Muscle of leg (tissue), 11 donors: ENCODE measurements around the gene IRF2. TPM values are rescaled to one million over a fixed set of nuclear protein-coding genes. Genes with fewer than 3 reads are reported as not detected.
A peak's percentile ranks its signal among the peaks of the same experiment; 100 is the strongest.

ENCODE experiments used
- DNase-seq: peaks from one replicate; pipeline ENCODE4 v3.0.0; 2013
- H3K27ac ChIP-seq: one replicate; pipeline ENCODE4 v1.5.1; 2013; ENCODE audit warnings: mild to moderate bottlenecking, low read length, control low read depth
- H3K27me3 ChIP-seq: one replicate; pipeline ENCODE4 v1.6.1; 2013; ENCODE audit warnings: low read length; ENCODE audit not compliant: control insufficient read depth, insufficient read depth
- H3K36me3 ChIP-seq: one replicate; pipeline ENCODE4 v1.6.1; 2013; ENCODE audit warnings: low read length; ENCODE audit not compliant: control insufficient read depth, insufficient read depth
- H3K4me1 ChIP-seq: one replicate; pipeline ENCODE4 v1.6.1; 2013; ENCODE audit warnings: low read length; ENCODE audit not compliant: control insufficient read depth, insufficient read depth
- H3K4me3 ChIP-seq: one replicate; pipeline ENCODE4 v1.5.1; 2013; ENCODE audit warnings: low read length, control low read depth
- H3K9me3 ChIP-seq: replicated peaks from 2 replicates; pipeline ENCODE4 v1.6.1; 2013; ENCODE audit warnings: low read depth, low read length; ENCODE audit not compliant: control insufficient read depth
- WGBS: methylation state at CpG from one replicate; pipeline ENCODE4 v1.1.5; 2013; ENCODE audit warnings: missing lambda C conversion rate; ENCODE audit not compliant: insufficient coverage; 5-methylcytosine and 5-hydroxymethylcytosine counted together
- polyA plus RNA-seq, 8 donors: library from polyadenylated mRNA; unstranded; fragments of 120-200 nt; gene quantifications; one replicate each; pipeline versions ENCODE4 v1.2.1 to v1.2.3, GENCODE V29; 2013; ENCODE audit warnings: inconsistent platforms in 1 of 8, low replicate concordance in 1 of 8; ENCODE audit not compliant: insufficient read length in 8 of 8, insufficient read depth in 1 of 8
- total RNA-seq: library from RNA; stranded (reverse); fragments of 120-200 nt; gene quantifications from one replicate; pipeline ENCODE4 v1.2.4, GENCODE V29; 2013

IRF2 gene
- total and polyA plus RNA-seq, 9 donors = 14.8 to 19.4 (median 17.7) TPM

DNA sequence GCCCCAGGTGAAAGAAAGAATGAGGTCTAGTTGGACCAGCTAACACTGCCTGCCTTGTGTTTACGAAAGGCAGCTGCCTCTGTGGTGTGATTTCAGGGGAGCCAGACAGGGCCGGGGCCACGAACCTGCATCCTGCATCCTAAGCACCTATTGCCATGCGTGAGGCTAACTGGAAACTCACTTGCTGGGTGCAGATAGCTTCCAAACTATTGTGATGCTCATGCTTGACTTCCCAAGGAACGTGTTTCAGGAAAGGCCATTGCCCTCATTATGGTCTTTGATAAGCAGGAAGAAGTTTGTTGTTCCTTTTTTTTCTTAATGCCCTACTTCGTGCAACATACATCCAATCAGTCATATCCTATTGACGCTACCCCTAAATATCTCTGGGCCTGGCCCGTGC is 2.3 kb upstream of the IRF2 start:
- Histone ChIP-seq H3K27me3 (no peaks in the 10 kb centered on the region), H3K9me3 (no peaks in the 10 kb centered on the region), H3K4me3 (no peak overlapping the region), H3K36me3 (no peaks in the 10 kb centered on the region), H3K27ac (peak overlapping the region; percentile 3), H3K4me1 (peaks cover 20% of the 10 kb centered on the region)
- DNase-seq = no peak
- 71% methylated on average over 6 of the region's 8 CpGs for WGBS

DNA sequence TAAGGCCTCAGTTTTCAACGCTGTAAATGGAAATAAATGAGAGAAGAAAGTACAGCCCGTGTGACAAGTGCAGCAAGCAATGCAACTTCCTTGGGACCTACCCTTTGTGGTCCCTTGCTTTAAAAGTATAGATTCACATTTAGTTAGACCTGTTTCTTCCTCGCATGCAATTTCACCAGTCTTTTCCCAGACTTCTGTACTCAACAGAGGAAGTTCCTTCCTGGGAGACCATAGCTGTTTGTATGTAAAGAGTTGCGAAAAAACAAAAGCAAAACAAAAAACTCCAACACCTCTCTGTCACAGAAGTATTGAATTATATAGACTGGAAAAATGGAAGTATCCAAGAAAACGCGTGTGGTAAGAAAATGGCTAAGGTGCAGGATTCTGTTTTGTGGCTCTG is 1.1 kb upstream of the IRF2 start:
- DNase-seq = no peak
- Histone ChIP-seq H3K4me1 (peaks cover 20% of the 10 kb centered on the region), H3K4me3 (peak overlapping the region; percentile 95), H3K36me3 (no peaks in the 10 kb centered on the region), H3K9me3 (no peaks in the 10 kb centered on the region), H3K27me3 (no peaks in the 10 kb centered on the region), H3K27ac (peak overlapping the region; percentile 98)
- WGBS = no CpG with 5 or more reads among the region's 6 CpGs

DNA sequence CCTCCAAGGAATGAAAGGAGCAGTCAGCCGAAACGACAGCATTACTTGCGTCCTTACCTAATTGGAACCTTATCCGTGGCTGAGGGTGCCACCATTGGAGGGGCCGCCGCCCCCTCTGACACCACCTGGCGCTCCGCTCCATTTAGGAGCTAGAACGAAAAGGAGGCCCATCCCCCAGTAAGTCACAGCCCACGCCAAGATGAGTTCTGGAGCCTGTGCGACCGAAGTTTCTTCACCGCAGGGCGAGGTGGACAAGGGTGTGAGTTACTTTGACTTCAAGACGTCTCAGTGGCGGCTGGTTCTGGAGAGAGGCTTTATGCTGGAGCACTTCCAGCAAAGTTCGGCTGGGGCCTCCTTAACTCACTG is 729 bp upstream of the IRF2 start:
- no peaks in the 10 kb centered on the region for H3K9me3 ChIP-seq
- no peaks in the 10 kb centered on the region for H3K27me3 ChIP-seq
- under 1% methylated on average over 13 of the region's 17 CpGs for WGBS
- peak; percentile 75 for DNase-seq
- H3K4me1 ChIP-seq = peaks cover 20% of the 10 kb centered on the region
- H3K36me3 ChIP-seq = no peaks in the 10 kb centered on the region
- peak overlapping the region; percentile 98 for H3K27ac ChIP-seq
- peak overlapping the region; percentile 95 for H3K4me3 ChIP-seq

DNA sequence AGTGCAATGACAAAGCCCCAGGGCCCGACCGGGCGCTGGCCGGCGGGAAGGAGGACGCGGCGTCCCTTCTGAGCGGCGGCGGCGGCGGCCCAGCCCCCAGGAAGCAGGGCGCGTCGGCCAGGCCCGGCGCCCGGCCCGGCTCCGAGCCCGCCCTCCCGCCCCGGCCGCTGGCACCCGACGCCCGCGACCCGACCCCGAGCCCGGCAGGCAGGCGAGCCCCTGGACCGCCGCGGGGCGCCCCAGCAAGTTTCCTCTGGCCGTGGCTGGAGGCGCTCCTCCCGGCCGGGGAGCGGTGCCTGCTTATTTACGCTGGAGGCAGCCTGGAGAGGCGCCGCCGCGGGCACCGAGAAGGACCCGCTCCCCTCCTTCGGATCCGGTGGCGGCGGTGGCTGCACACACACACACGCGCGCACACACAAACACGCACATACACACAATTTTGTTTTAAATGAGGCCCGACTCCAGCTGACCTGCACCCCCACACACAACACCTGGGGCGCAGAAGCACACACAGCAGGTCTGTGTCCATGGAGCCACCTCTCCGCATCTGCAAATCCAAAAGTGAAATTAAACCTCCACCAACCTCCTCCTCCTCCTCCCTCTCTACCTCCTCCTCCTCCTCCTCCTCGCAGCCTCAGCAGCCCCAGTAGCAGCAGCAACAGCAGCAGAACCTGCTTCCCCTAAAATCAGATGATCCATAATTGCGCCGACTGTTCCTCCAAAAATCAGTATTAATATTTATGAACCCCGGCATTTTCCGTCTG is 669 bp downstream of the IRF2 start:
- Histone ChIP-seq H3K36me3 (peaks cover 6% of the 10 kb centered on the region), H3K4me1 (peaks cover 20% of the 10 kb centered on the region), H3K9me3 (no peaks in the 10 kb centered on the region), H3K4me3 (peak overlapping the region; percentile 95), H3K27ac (peak overlapping the region; percentile 95), H3K27me3 (no peaks in the 10 kb centered on the region)
- peak; percentile 52 for DNase-seq
- 0% methylated on average over 65 of the region's 65 CpGs for WGBS

DNA sequence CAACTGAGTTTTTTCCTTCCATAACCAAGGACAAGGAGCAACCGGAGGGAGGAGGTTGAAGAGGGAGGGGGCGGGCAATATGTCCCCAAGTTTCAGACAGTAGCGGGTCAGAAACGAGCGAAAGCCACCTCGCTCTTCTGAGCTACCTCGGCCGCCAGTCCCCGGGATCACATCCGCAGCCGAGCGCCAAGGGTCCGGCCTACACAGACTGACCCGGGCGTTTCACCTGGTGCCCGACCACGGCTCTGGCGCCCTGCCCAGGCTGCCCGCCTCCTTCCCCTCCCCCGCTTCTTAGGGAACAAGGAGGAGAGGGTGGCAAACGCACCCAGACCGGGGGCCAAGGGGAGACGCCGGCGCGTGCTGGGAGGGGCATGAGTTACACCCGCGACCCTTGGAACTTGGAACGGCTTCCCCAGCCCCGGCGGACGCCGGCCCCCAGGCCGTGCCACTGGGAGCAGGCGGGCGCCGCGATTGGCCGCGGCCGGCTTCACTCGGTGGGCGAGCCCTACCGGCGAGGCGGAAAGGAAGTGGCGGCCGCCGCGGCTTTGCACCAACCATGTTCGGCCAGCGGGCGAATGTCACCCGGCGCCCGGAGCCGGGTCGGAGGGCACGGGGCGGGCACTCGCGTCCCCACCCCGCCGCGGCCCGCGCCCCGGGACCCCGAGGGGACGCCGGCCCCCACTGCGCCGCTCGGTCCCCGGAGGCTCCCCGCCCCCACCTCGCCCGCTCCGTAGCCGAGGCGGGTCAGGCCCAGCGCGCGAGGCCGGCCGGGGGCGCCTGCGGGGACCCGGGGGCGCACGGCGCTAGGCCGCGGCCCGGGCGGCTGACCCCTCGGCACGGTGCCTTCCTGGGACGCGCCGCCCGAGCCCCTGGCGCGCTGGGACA is 1.5 kb downstream of the IRF2 start:
- H3K4me1 ChIP-seq = peaks cover 20% of the 10 kb centered on the region
- under 1% methylated on average over 87 of the region's 104 CpGs for WGBS
- no peaks in the 10 kb centered on the region for H3K27me3 ChIP-seq

DNA sequence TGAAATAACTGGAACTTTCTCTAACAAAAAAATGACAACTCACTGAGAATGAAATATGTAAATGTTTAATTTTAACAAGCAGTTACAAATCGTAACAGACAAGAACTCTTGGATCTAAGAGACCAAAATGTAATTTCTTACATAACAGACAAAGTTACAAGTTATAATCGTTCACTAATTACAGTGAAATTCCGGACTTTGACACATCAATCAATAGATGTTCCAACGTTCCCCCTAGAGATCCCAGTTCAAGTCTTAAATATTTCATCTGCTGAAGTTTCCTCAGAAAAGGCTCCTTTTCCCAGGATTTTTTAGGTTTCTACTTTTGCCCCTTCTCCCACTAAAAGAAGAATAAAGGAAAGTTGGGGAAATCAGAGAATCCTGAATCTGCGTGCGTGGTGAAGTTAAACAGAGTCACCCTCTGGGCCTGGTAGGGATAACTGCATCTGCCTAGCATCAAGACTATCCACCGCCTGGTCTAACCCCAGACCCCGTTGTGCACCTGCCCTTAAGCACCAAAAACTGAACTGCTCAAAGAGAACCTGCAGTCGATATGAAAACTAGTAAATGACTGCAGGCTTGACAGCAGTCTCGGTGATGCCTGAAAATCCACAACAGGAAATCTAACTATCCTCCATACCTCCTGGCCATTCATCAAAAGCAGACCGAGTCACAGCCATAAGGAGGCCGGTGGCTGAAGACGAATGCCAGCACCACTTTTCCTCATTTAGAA is 2.3 kb downstream of the IRF2 start:
- Histone ChIP-seq H3K27ac (peak overlapping the region; percentile 92), H3K36me3 (peaks cover 6% of the 10 kb centered on the region), H3K4me3 (peak overlapping the region; percentile 95), H3K27me3 (no peaks in the 10 kb centered on the region), H3K9me3 (no peaks in the 10 kb centered on the region), H3K4me1 (peaks cover 20% of the 10 kb centered on the region)
- 14% methylated on average over 2 of the region's 13 CpGs for WGBS
- DNase-seq = peak; percentile 36

More for the DNA sequence above, 1.5 kb downstream of the IRF2 start:
- peak overlapping the region; percentile 95 for H3K4me3 ChIP-seq
- DNase-seq = peak; percentile 79
- no peaks in the 10 kb centered on the region for H3K9me3 ChIP-seq
- H3K36me3 ChIP-seq = peaks cover 6% of the 10 kb centered on the region
- peak overlapping the region; percentile 92 for H3K27ac ChIP-seq

DNA sequence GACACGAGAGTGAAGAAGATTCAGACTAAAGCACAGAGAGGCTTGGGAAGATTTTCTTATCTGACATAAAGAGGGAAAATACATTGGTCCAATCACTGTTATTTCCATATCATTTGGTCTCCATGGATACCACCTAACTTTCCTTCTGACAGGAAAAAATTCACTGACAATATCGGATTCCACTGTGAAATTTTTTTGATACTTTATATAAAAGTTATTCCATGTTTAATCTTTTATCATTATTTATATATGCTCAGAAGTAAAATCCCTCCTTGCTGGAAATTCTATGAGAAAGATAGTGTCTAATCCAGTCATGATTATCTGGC is 3.6 kb downstream of the IRF2 start:
- H3K27ac ChIP-seq = no peak overlapping the region
- H3K27me3 ChIP-seq = no peaks in the 10 kb centered on the region
- peaks cover 12% of the 10 kb centered on the region for H3K4me1 ChIP-seq
- H3K4me3 ChIP-seq = no peak overlapping the region
- no CpG with 5 or more reads among the region's 2 CpGs for WGBS
- no peak for DNase-seq
- no peaks in the 10 kb centered on the region for H3K9me3 ChIP-seq
- H3K36me3 ChIP-seq = peaks cover 6% of the 10 kb centered on the region

DNA sequence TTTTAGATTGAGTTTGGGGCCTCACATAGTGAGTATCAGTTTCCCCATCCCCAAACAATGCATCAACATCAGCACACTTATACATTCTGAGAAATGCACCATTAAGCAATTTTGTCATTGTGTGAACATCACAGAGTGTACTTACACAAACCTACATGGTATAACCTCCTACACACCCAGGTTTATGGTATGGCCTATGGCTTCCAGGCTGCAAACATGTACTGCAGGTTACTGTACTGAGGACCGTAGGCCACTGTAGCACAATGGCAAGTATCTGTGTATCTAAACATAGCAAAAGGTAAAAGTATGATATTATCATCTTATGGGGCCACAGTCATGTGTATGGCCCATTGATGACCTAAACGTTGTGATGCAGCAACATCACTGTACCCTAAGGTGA is 7.7 kb downstream of the IRF2 start:
- Histone ChIP-seq H3K4me1 (no peaks in the 10 kb centered on the region), H3K27me3 (no peaks in the 10 kb centered on the region), H3K36me3 (peaks cover 6% of the 10 kb centered on the region), H3K9me3 (no peaks in the 10 kb centered on the region), H3K27ac (no peak overlapping the region), H3K4me3 (no peak overlapping the region)
- DNase-seq = no peak
- 100% methylated on average over 2 of the region's 2 CpGs for whole genome bisulfite sequencing

DNA sequence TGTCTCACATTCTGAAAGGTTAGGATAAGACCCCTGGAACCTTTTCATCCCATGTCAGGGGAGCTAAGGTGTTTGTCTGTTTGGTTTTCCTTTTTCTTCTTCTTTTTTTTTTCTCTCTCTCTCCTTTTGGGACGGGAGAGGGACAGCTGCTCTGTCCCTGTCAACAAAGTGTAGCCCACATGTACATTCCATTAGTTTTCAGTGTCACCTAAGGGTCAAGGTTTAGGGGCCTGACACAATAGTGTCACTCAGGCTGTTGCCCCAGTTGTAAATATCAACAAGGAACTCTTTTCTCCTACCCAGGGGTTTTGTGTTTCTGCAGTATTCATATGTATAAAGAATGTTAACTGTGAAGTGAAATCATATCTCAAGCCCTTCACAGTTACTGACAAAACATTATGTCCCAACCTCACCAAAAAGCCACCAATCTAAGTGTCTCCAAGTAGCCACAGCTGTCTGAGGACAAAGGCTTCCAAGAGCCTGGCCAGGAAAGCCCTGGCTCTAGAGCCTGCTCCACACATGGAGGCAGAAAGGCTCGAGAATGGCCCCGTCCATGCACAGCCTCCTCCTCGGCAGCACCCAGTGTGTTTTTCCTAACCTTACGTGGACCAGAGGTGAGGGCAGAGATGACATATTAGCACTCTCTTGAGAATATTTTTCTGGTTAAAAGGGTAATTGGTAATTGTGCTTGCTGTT is 9.4 kb downstream of the IRF2 start:
- no peaks in the 10 kb centered on the region for H3K4me1 ChIP-seq
- no peaks in the 10 kb centered on the region for H3K9me3 ChIP-seq

More for the DNA sequence above, 9.4 kb downstream of the IRF2 start:
- WGBS = 80% methylated on average over 2 of the region's 5 CpGs
- no peaks in the 10 kb centered on the region for H3K27me3 ChIP-seq
- H3K36me3 ChIP-seq = peaks cover 6% of the 10 kb centered on the region
- no peak overlapping the region for H3K27ac ChIP-seq
- no peak for DNase-seq
- no peak overlapping the region for H3K4me3 ChIP-seq
